GM12891 (cell line): ENCODE measurements around the gene DUSP18.

Source experiments
- POLR2A ChIP-seq: IDR thresholded peaks from 2 replicates; pipeline ENCODE4 v1.6.1; 2011; ENCODE audit warnings: low read depth, low read length, control low read depth
- POLR2AphosphoS5 ChIP-seq: IDR thresholded peaks from 2 replicates; pipeline ENCODE4 v1.6.1; 2011; ENCODE audit warnings: low read depth, low read length, control low read depth
- TAF1 ChIP-seq: IDR thresholded peaks from 2 replicates; pipeline ENCODE4 v1.6.1; 2011; ENCODE audit warnings: low read depth, low read length, control low read depth

DNA sequence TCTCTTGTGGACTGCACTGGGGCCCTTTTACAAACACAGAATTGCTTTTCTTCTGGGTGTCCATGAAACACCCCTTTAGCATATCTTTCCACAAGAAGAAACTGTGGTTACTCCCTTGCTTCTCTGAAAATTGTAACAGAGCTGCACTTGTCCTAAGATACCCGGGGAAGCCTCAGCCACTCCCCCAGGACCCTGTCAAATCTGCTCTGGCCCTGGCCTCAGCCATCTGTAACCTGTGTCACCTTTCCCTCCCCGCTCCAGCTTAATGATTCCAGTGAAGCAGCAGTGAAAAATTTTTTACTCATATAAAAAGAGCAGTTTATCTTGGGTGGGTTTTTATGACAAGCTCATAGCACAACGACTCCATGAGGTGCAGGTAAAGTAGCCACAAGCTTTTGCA is 3.4 kb upstream of the DUSP18 start:
- TF ChIP-seq TAF1 (no peak), POLR2AphosphoS5 (no peak), POLR2A (no peak)
